Loucy (cell line): ENCODE data around the gene LY6G6F.

ENCODE experiments used
- H2AFZ ChIP-seq: fragments of 200-600 bp; sonication (generic); 2 replicates; pipeline ENCODE4 v1.6.0; 2016; ENCODE audit warnings: antibody characterized with exemption, mild to moderate bottlenecking, low read length, moderate library complexity
- H3F3A ChIP-seq: fragments of 200-600 bp; 2 replicates; pipeline ENCODE4 v1.6.0; 2016; ENCODE audit warnings: antibody characterized with exemption, low read depth, mild to moderate bottlenecking
- H3K27me3 ChIP-seq: fragments of 200-600 bp; sonication (generic); 2 replicates; pipeline ENCODE4 v1.6.1; 2014; ENCODE audit warnings: low read length, mild to moderate bottlenecking; ENCODE audit not compliant: insufficient read depth, poor library complexity, severe bottlenecking
- H3K36me3 ChIP-seq: fragments of 200-600 bp; sonication (generic); 2 replicates; pipeline ENCODE4 v1.6.1; 2016; ENCODE audit warnings: low read length; ENCODE audit not compliant: insufficient read depth
- H3K4me1 ChIP-seq: fragments of 200-600 bp; sonication (generic); 2 replicates; pipeline ENCODE4 v1.5.1; 2014; ENCODE audit warnings: low read length, mild to moderate bottlenecking; ENCODE audit not compliant: insufficient read depth, poor library complexity, severe bottlenecking
- H3K4me2 ChIP-seq: fragments of 200-600 bp; sonication (generic); 2 replicates; pipeline ENCODE4 v1.6.0; 2014; ENCODE audit warnings: antibody characterized with exemption, low read length, low read depth, mild to moderate bottlenecking; ENCODE audit not compliant: poor library complexity, severe bottlenecking
- H3K4me3 ChIP-seq: fragments of 200-600 bp; sonication (generic); 2 replicates; pipeline ENCODE4 v1.5.1; 2014; ENCODE audit warnings: low read length, mild to moderate bottlenecking, mixed read lengths; ENCODE audit not compliant: poor library complexity, severe bottlenecking
- H3K79me2 ChIP-seq: fragments of 200-600 bp; sonication (generic); 2 replicates; pipeline ENCODE4 v1.6.1; 2014; ENCODE audit warnings: low read length; ENCODE audit not compliant: insufficient read depth
- H3K9ac ChIP-seq: fragments of 200-600 bp; sonication (generic); 2 replicates; pipeline ENCODE4 v1.6.0; 2014; ENCODE audit warnings: mild to moderate bottlenecking, low read depth, low read length, moderate library complexity; ENCODE audit not compliant: poor library complexity, severe bottlenecking
- H3K9me2 ChIP-seq: fragments of 200-600 bp; sonication (generic); replicated peaks from 2 replicates; pipeline ENCODE4 v1.6.1; 2016; ENCODE audit warnings: low read depth, low read length, mixed read lengths
- H3K9me3 ChIP-seq: fragments of 200-600 bp; sonication (generic); 2 replicates; pipeline ENCODE4 v1.6.1; 2014; ENCODE audit warnings: mild to moderate bottlenecking, antibody characterized with exemption, low read length, low read depth; ENCODE audit not compliant: insufficient read depth
- H4K20me1 ChIP-seq: fragments of 200-600 bp; sonication (generic); 2 replicates; pipeline ENCODE4 v1.6.0; 2014; ENCODE audit warnings: antibody characterized with exemption, low read length, mild to moderate bottlenecking; ENCODE audit not compliant: insufficient read depth, poor library complexity, severe bottlenecking
- EZH2phosphoT487 ChIP-seq: fragments of 200-600 bp; IDR thresholded peaks from 2 replicates; pipeline ENCODE4 v1.6.1; 2018; ENCODE audit warnings: antibody characterized with exemption, mild to moderate bottlenecking, moderate library complexity, borderline replicate concordance
- TF ChIP-seq, protein P1 (sequence below): fragments of 200-600 bp; sonication (generic); conservative IDR thresholded peaks from 2 replicates; pipeline ENCODE4 v1.5.1; 2014; ENCODE audit warnings: mild to moderate bottlenecking, antibody characterized with exemption, low read length

The LY6G6F gene

DNA sequence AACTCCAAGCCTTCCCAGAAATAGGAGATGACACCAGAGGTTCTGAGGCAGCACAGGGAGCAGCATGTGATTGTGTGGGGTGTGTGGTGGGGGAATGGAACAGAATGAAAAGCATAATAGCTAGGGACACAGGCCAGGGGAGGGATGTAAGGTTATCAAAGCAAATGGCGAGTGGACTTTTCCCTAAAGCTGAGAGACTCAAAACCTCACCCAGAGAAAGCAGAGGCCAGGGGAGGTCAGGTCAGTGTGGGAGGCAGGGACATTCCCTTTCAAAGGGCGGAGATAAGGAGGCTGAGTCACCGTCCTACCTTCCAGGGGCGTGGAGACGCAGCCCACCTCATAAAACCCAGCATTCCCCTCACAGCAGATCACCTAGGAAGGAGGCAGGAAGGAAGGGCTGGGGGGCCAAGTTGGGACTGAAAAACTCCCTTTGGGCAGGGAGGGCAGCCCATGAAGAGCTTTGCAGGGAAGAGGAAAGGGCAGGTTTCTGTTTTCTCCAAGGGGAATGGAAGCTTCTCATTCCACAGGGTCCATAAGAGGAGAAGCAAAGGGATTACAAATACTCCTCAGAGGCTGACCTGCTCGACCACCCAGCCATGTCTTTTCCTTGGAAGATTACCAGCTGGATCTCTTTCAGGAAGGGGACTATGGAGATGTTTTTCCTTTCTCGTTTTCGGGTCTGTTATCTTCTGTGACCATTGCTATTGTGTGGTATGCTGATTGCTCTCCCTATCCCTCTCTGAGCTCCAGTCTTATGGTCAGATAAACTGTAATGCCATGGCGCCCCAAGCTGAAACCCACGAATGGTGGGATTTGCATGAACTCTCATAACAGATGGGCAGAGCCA lies 16.2 kb upstream of the LY6G6F start:
- Histone ChIP-seq H3K9ac (no peak overlapping the region), H3K36me3 (peaks cover 92% of the 10 kb centered on the region; the same call in 1 of the 2 replicates), H3K9me2 (no peaks in the 10 kb centered on the region), H2AFZ (no peak overlapping the region), H3K4me3 (no peak overlapping the region), H4K20me1 (no peaks in the 10 kb centered on the region), H3K9me3 (no peaks in the 10 kb centered on the region), H3K4me1 (no peaks in the 10 kb centered on the region), H3K79me2 (no peaks in the 10 kb centered on the region), H3K27me3 (no peaks in the 10 kb centered on the region), H3K4me2 (no peak overlapping the region), H3F3A (no peaks in the 10 kb centered on the region)
- TF ChIP-seq EZH2phosphoT487, result no peak

DNA sequence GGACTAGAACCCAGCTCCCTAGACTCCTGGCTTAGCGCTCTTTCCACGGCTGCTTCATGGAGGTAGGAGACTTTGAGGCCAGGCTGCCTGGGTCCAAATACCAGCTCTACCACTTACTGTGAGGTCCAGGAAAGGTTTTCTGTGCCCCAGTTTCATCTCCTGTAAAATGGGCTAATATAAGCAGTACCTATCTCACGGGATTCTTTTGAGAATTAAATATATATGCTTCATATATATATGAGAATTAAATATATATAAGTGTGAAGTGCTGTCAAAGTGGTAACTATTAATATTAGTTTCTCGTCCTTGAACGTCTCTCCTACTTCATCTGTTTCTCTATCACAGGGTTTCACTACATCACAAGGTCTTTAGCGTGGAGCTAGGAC lies 15.6 kb upstream of the LY6G6F start:
- Histone ChIP-seq H3K27me3 (no peaks in the 10 kb centered on the region), H3K9ac (no peak overlapping the region), H3F3A (no peaks in the 10 kb centered on the region), H3K4me2 (no peak overlapping the region), H3K79me2 (no peaks in the 10 kb centered on the region), H3K4me3 (no peak overlapping the region), H3K36me3 (peaks cover 91% of the 10 kb centered on the region; the same call in 1 of the 2 replicates), H3K4me1 (no peaks in the 10 kb centered on the region), H2AFZ (no peak overlapping the region), H4K20me1 (no peaks in the 10 kb centered on the region), H3K9me3 (no peaks in the 10 kb centered on the region), H3K9me2 (no peaks in the 10 kb centered on the region)
- TF ChIP-seq EZH2phosphoT487, result no peak
- TF ChIP-seq, protein P1, sequence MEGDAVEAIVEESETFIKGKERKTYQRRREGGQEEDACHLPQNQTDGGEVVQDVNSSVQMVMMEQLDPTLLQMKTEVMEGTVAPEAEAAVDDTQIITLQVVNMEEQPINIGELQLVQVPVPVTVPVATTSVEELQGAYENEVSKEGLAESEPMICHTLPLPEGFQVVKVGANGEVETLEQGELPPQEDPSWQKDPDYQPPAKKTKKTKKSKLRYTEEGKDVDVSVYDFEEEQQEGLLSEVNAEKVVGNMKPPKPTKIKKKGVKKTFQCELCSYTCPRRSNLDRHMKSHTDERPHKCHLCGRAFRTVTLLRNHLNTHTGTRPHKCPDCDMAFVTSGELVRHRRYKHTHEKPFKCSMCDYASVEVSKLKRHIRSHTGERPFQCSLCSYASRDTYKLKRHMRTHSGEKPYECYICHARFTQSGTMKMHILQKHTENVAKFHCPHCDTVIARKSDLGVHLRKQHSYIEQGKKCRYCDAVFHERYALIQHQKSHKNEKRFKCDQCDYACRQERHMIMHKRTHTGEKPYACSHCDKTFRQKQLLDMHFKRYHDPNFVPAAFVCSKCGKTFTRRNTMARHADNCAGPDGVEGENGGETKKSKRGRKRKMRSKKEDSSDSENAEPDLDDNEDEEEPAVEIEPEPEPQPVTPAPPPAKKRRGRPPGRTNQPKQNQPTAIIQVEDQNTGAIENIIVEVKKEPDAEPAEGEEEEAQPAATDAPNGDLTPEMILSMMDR, result no peak

DNA sequence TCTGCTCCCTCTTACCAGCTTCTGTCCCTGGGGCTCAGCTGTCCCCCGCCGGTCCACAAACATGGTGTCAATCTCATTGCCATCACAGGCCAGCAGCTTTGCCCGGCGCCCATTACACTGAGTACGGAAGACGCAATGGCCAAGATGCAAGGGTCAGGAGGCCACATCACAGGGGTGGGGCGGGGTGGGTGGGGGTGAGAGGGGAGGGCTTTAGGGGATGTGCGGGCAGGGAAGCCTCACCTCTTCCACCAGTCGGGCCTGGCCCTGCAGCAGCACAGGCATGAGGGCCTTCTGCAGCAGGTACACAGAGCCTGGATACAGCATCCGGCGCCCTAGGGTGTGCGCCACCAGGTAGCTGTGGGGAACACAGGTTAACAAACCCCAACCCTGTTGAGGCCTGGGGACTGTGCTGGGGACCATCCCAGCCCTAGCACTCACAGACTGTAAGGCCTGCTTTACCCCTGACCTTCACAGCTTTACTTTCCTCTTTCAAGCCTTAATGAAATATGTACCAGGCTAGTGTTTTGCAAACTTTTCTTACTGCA lies 15.0 kb upstream of the LY6G6F start:
- Histone ChIP-seq H3K27me3 (no peaks in the 10 kb centered on the region), H2AFZ (no peak overlapping the region), H3K79me2 (no peaks in the 10 kb centered on the region), H3K9ac (no peak overlapping the region), H3K36me3 (peaks cover 87% of the 10 kb centered on the region; the same call in 1 of the 2 replicates), H4K20me1 (no peaks in the 10 kb centered on the region), H3K4me2 (no peak overlapping the region), H3K9me2 (no peaks in the 10 kb centered on the region), H3K4me1 (no peaks in the 10 kb centered on the region), H3K4me3 (no peak overlapping the region), H3K9me3 (no peaks in the 10 kb centered on the region), H3F3A (no peaks in the 10 kb centered on the region)
- TF ChIP-seq EZH2phosphoT487, result no peak
- TF ChIP-seq, protein P1, result no peak
